Measurements from ENCODE around the gene GTPBP10.

The GTPBP10 gene

GRCh38 chr7:90383861-90384260 lies 37.3 kb downstream of the GTPBP10 start:
- no peak for DNase-seq

GRCh38 chr7:90384433-90384832 lies 37.9 kb downstream of the GTPBP10 start:
- no peak for DNase-seq

- no peak for DNase-seq
Measured at GRCh38 chr7:90387470-90388240, 41.1 kb downstream of the GTPBP10 start.

GRCh38 chr7:90390926-90391325 lies 44.4 kb downstream of the GTPBP10 start:
- DNase-seq = no peak

- no peak for DNase-seq
Measured at GRCh38 chr7:90391488-90391887, 45.0 kb downstream of the GTPBP10 start.

- DNase-seq = no peak
Measured at GRCh38 chr7:90396420-90396819, 49.9 kb downstream of the GTPBP10 start.

GRCh38 chr7:90401989-90402388 lies 55.5 kb downstream of the GTPBP10 start:
- DNase-seq = no peak

GRCh38 chr7:90402785-90403173 lies 56.3 kb downstream of the GTPBP10 start:
- DNase-seq = no peak

- peak; percentile 95 for DNase-seq
Measured at GRCh38 chr7:90403174-90404113, 56.9 kb downstream of the GTPBP10 start, which contains the start of gene CLDN12. CLDN12 (plus strand) TSS chr7:90403461; CDS start chr7:90412677, 9,216 bp downstream.

- peak; percentile 36 for DNase-seq
Measured at GRCh38 chr7:90404777-90405176, 58.3 kb downstream of the GTPBP10 start.

- no peak for DNase-seq
Measured at GRCh38 chr7:90407484-90407821, 60.9 kb downstream of the GTPBP10 start.

GRCh38 chr7:90408142-90408541 lies 61.6 kb downstream of the GTPBP10 start:
- no peak for DNase-seq

GRCh38 chr7:90409667-90410066 lies 63.2 kb downstream of the GTPBP10 start:
- no peak for DNase-seq

- DNase-seq = no peak
Measured at GRCh38 chr7:90411510-90411909, 65.0 kb downstream of the GTPBP10 start.

- DNase-seq = no peak
Measured at GRCh38 chr7:90412458-90413184, 66.1 kb downstream of the GTPBP10 start.

- DNase-seq = no peak
Measured at GRCh38 chr7:90413185-90413528, 66.6 kb downstream of the GTPBP10 start.

GRCh38 chr7:90421651-90422050 lies 75.1 kb downstream of the GTPBP10 start:
- DNase-seq = no peak

- DNase-seq = no peak
Measured at GRCh38 chr7:90424720-90425119, 78.2 kb downstream of the GTPBP10 start.

GRCh38 chr7:90425376-90425775 lies 78.9 kb downstream of the GTPBP10 start:
- DNase-seq = no peak

- DNase-seq = no peak
Measured at GRCh38 chr7:90430614-90431460, 84.3 kb downstream of the GTPBP10 start.

GRCh38 chr7:90432752-90433151 lies 86.2 kb downstream of the GTPBP10 start:
- no peak for DNase-seq

GRCh38 chr7:90433221-90433620 lies 86.7 kb downstream of the GTPBP10 start:
- DNase-seq = no peak
